Esophagus squamous epithelium (tissue), 4 donors: ENCODE data around the gene CCER1.

Source experiments
- CTCF ChIP-seq, 6 experiments: fragments of 450-650 bp in 4 of 6; fragments of 200-600 bp in 2 of 6; sonication (generic) in 2 of 6; IDR thresholded peaks; one replicate each; pipeline ENCODE4 v1.5.1; 2016 to 2019; ENCODE audit warnings: antibody characterized with exemption in 6 of 6, mild to moderate bottlenecking in 4 of 6, moderate library complexity in 4 of 6
- POLR2A ChIP-seq, 4 donors: fragments of 450-650 bp; IDR thresholded peaks; one replicate each; pipeline ENCODE4 v1.6.1; 2017; ENCODE audit warnings: antibody characterized with exemption in 4 of 4, mild to moderate bottlenecking in 4 of 4, moderate library complexity in 3 of 4

DNA sequence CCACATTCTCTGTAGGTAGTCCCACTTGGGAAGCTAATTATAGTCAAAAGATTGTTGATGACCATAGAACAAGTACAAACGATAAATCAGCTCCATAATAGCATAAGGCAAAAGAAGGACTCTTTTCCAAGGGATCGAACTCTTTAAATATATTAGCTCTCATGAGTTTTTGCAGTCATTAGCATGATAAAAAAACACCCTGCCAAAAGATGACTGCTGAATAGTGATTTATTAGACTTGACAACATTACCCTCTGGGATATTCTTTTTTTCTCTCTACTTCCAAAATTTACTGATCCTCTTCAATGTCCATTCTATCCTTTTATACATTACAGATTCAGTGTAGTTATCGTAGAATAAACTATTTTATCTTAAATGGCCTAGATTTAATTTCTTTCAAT, 35.6 kb upstream of the CCER1 start:
- no peak for TF ChIP-seq POLR2A (IDR thresholded peaks at IDR 0.05)
- TF ChIP-seq CTCF (IDR thresholded peaks at IDR 0.05) = no peak
